ENCODE results near the gene RBM4B. TPM values are rescaled to one million over a fixed set of nuclear protein-coding genes. Genes with fewer than 3 reads are reported as not detected.

The RBM4B gene
- total RNA-seq, 2 experiments from 2014 or later, result 10.7 to 13.1 TPM

GRCh38 chr11:66639066-66639813, 38.4 kb downstream of the RBM4B start:
- Mint-ChIP-seq H3K27me3 (no peaks in the 10 kb centered on the region), H3K36me3 (ENCODE audit: low read depth) (peaks cover 77% of the 10 kb centered on the region), H3K9me3 (peaks cover 2% of the 10 kb centered on the region), H3K4me1 (ENCODE audit: low read depth) (peaks cover 63% of the 10 kb centered on the region), H3K27ac (peak overlapping the region; percentile 98), H3K4me3 (peak overlapping the region; percentile 83)
- POLR2A ChIA-PET, result interaction anchor here (0.8 to 27.4 kb wide), 12 partner anchors 9 to 109 kb away, joined by 3 to 558 read pairs (median 8); partner anchors contain the start of genes ACTN3, RBM14, RBM4B and ZDHHC24
- intact Hi-C loops (cut with micrococcal nuclease), result loop anchor here (2.0 to 5.0 kb wide), 2 partner anchors 20 to 38 kb away; partner anchors contain the start of gene RBM4B
- TF ChIP-seq CTCF (IDR thresholded peaks at IDR 0.05), result peak; percentile 15
- CTCF ChIA-PET, result interaction anchor here (0.6 to 4.3 kb wide), 9 partner anchors 9 to 49 kb away, joined by 3 to 29 read pairs (median 4); partner anchors contain the start of genes CCDC87, CCS, RBM14 and RBM4B
- DNase-seq (peak; percentile 37), ATAC-seq (no peak)

GRCh38 chr11:66638177-66639065, 39.3 kb downstream of the RBM4B start, which contains the start of gene RBM4:
Gene RBM4 (plus strand): TSS chr11:66638703. CDS start chr11:66639712, 1,009 bp downstream.
- no peak for TF ChIP-seq CTCF (IDR thresholded peaks at IDR 0.05)
- Mint-ChIP-seq H3K36me3 (ENCODE audit: low read depth) (peaks cover 72% of the 10 kb centered on the region), H3K9me3 (peaks cover 2% of the 10 kb centered on the region), H3K4me3 (peak within 1 kb of the TSS; percentile 83), H3K27ac (peak within 1 kb of the TSS; percentile 98), H3K27me3 (no peaks in the 10 kb centered on the region), H3K4me1 (ENCODE audit: low read depth) (peaks cover 56% of the 10 kb centered on the region)
- CTCF ChIA-PET, result interaction anchor here (0.6 to 4.3 kb wide), 15 partner anchors 10 to 220 kb away, joined by 3 to 29 read pairs (median 4); partner anchors contain the start of genes CCDC87, CCS, MRPL11 and RBM14
- intact Hi-C loops (cut with micrococcal nuclease), result loop anchor here (2.0 to 5.0 kb wide), 2 partner anchors 20 to 39 kb away; partner anchors contain the start of gene RBM4B
- ATAC-seq (peak; percentile 95), DNase-seq (peak; percentile 99)
- POLR2A ChIA-PET, result interaction anchor here (0.6 to 27.4 kb wide), 17 partner anchors 10 to 575 kb away, joined by 3 to 558 read pairs (median 7); partner anchors contain the start of genes ACTN3, RBM14, RBM4B and ZDHHC24

- H3K4me3 Mint-ChIP-seq, result peak overlapping the region; percentile 83
- peaks cover 48% of the 10 kb centered on the region for H3K4me1 Mint-ChIP-seq (ENCODE audit: low read depth)
- DNase-seq (no peak), ATAC-seq (no peak)
- peaks cover 2% of the 10 kb centered on the region for H3K9me3 Mint-ChIP-seq
- TF ChIP-seq CTCF (IDR thresholded peaks at IDR 0.05), result no peak
- H3K27me3 Mint-ChIP-seq, result no peaks in the 10 kb centered on the region
- CTCF ChIA-PET, result interaction anchor here (0.7 to 4.3 kb wide), 15 partner anchors 8 to 220 kb away, joined by 3 to 29 read pairs (median 4); partner anchors contain the start of genes CCDC87, CCS, MRPL11 and RBM14
- H3K27ac Mint-ChIP-seq, result peak overlapping the region; percentile 90
- intact Hi-C loops (cut with micrococcal nuclease), result loop anchor here (2.0 to 5.0 kb wide), 2 partner anchors 19 to 40 kb away; partner anchors contain the start of gene RBM4B
- peaks cover 70% of the 10 kb centered on the region for H3K36me3 Mint-ChIP-seq (ENCODE audit: low read depth)
- POLR2A ChIA-PET, result interaction anchor here (0.6 to 27.4 kb wide), 16 partner anchors 10 to 576 kb away, joined by 3 to 558 read pairs (median 8); partner anchors contain the start of genes ACTN3, RBM14, RBM4B and ZDHHC24
Observed at GRCh38 chr11:66637557-66638176, 40.0 kb downstream of the RBM4B start.

- intact Hi-C loops (cut with micrococcal nuclease), result loop anchor here (5.0 kb wide), 1 partner anchor 41 kb away; the partner anchor contains the start of gene RBM4B
- CTCF ChIA-PET, result interaction anchor here (1.0 to 4.3 kb wide), 2 partner anchors 9 to 41 kb away, joined by 3 to 29 read pairs; partner anchors contain the start of gene RBM4B
- no peak for TF ChIP-seq CTCF (IDR thresholded peaks at IDR 0.05)
- peaks cover 43% of the 10 kb centered on the region for H3K4me1 Mint-ChIP-seq (ENCODE audit: low read depth)
- no peak for DNase-seq
- H3K9me3 Mint-ChIP-seq, result peaks cover 2% of the 10 kb centered on the region
- no peaks in the 10 kb centered on the region for H3K27me3 Mint-ChIP-seq
- H3K4me3 Mint-ChIP-seq, result peak overlapping the region; percentile 7
- peaks cover 66% of the 10 kb centered on the region for H3K36me3 Mint-ChIP-seq (ENCODE audit: low read depth)
- peak overlapping the region; percentile 90 for H3K27ac Mint-ChIP-seq
- no peak for ATAC-seq
- POLR2A ChIA-PET, result interaction anchor here (3.1 to 27.4 kb wide), 3 partner anchors 12 to 91 kb away, joined by 14 to 558 read pairs (median 63); partner anchors contain the start of genes ACTN3, RBM14 and ZDHHC24
Observed at GRCh38 chr11:66636411-66636810, 41.3 kb downstream of the RBM4B start.
